Activated CD4-positive, alpha-beta T cell treated with anti-CD3 and anti-CD28 coated beads for 24 hours (primary cell): ENCODE results near the gene ALKBH7.

ENCODE experiments used
- DNase-seq, 2 donors: peaks; one replicate each; pipeline ENCODE4 v3.0.0-alpha.2; 2020; ENCODE audit warnings: low read depth in 2 of 2

The ALKBH7 gene

GRCh38 chr19:6424195-6424938 is 51.8 kb downstream of the ALKBH7 start, which contains the start of gene KHSRP:
TSS of gene KHSRP (minus strand) at chr19:6424811. CDS start at chr19:6424701, 110 bp downstream.
- peak in 1 of 2 donors; percentile 26 for DNase-seq
